ENCODE data around the gene MED16. TPM values are rescaled to one million over a fixed set of nuclear protein-coding genes. Genes with fewer than 3 reads are reported as not detected.

MED16 gene
- total RNA-seq, 1 donor from 2014 or later: 53.5 TPM

DNA sequence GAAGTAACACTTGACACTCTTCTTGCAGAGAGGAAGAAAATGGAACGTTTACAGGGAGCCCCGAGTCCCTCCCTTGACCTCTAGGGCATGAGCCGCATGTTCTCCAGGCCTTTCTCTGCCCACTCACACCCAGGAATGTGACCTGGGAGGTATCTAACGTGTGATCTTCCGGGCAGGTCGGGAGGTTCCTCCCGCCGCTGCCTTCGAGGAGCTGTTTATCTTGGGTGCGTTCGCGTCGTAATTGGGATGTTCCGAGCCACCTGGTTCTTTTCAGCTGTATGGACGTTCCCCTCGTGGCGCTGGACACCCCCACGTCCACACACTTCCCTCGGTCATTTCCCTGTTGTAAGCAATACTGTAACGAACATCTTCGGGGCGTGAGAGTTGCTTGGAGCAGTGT is 46.5 kb upstream of the MED16 start:
- TF ChIP-seq, protein P1, sequence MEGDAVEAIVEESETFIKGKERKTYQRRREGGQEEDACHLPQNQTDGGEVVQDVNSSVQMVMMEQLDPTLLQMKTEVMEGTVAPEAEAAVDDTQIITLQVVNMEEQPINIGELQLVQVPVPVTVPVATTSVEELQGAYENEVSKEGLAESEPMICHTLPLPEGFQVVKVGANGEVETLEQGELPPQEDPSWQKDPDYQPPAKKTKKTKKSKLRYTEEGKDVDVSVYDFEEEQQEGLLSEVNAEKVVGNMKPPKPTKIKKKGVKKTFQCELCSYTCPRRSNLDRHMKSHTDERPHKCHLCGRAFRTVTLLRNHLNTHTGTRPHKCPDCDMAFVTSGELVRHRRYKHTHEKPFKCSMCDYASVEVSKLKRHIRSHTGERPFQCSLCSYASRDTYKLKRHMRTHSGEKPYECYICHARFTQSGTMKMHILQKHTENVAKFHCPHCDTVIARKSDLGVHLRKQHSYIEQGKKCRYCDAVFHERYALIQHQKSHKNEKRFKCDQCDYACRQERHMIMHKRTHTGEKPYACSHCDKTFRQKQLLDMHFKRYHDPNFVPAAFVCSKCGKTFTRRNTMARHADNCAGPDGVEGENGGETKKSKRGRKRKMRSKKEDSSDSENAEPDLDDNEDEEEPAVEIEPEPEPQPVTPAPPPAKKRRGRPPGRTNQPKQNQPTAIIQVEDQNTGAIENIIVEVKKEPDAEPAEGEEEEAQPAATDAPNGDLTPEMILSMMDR (conservative IDR thresholded peaks at IDR 0.05; ENCODE audit: low read depth, low read length): no peak
- no peak overlapping the region for H3K4me3 ChIP-seq (ENCODE audit: low read depth, low read length)
- no peak for DNase-seq (ENCODE audit: low read depth)

DNA sequence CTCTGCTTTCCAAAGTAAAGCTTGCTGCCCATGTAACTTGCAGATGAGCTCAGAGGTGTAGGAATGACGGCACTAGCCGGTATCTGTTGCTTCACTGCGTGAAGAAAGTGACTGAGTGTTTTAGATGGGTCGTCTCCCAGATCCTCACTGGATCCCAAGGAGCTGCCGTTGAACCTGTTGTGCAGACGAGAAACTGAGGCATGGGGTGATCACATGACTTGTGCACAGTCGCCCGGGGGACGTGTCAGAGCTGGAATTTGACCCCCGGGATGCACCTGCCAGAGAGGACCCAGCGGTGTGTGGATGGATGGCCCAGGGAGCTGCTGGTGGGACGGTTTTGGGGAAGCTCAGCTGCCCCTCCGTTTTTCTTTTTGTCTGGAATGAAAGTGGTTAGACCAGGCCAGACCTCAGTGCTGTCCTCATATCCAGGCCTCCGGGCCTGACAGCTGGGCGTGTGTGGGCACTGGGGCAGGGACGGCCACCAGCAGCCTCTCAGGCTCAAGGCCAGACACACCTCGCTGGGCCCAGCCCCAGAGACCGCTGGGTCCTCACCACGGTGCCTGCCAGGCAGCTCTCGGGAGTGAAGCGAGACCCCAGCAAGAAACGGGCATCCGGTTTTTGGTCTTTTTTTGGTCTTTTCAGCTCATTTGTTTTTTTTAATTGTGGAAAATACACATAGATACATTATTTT is 45.4 kb upstream of the MED16 start:
- no peak for DNase-seq (ENCODE audit: low read depth)

DNA sequence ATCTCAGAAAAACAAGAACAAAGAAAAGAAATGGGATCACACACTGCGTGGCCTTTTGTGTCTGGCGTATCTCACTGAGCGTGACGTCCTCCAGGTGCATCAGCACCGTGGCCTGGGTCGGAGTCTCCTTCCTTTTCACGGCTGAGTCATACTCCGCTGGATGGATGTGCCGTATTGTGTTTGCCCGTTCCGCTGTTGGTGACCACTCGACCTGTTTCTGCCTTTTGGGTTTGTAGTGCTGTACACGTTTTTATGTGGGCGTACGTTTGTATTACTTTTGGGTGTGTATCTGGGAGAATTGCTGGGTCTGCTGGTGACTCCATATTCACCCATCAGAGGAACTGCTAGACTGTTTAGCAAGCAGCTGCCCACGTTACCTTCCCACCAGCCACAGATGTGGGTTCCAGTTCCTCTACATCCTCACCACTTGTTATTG is 44.3 kb upstream of the MED16 start:
- DNase-seq (ENCODE audit: low read depth): no peak
- TF ChIP-seq, protein P1 (conservative IDR thresholded peaks at IDR 0.05; ENCODE audit: low read depth, low read length): no peak
- no peak overlapping the region for H3K4me3 ChIP-seq (ENCODE audit: low read depth, low read length)

More for the DNA sequence above, 45.4 kb upstream of the MED16 start:
- no peak overlapping the region for H3K4me3 ChIP-seq (ENCODE audit: low read depth, low read length)
- TF ChIP-seq, protein P1 (conservative IDR thresholded peaks at IDR 0.05; ENCODE audit: low read depth, low read length): no peak

GRCh38 chr19:936175-936546 is 43.2 kb upstream of the MED16 start:
- TF ChIP-seq, protein P1 (conservative IDR thresholded peaks at IDR 0.05; ENCODE audit: low read depth, low read length): no peak
- no peak for DNase-seq (ENCODE audit: low read depth)
- no peak overlapping the region for H3K4me3 ChIP-seq (ENCODE audit: low read depth, low read length)

- H3K4me3 ChIP-seq (ENCODE audit: low read depth, low read length): no peak overlapping the region
- TF ChIP-seq, protein P1 (conservative IDR thresholded peaks at IDR 0.05; ENCODE audit: low read depth, low read length): no peak
- DNase-seq (ENCODE audit: low read depth): no peak
Observed at GRCh38 chr19:934865-935479, 42.0 kb upstream of the MED16 start.

DNA sequence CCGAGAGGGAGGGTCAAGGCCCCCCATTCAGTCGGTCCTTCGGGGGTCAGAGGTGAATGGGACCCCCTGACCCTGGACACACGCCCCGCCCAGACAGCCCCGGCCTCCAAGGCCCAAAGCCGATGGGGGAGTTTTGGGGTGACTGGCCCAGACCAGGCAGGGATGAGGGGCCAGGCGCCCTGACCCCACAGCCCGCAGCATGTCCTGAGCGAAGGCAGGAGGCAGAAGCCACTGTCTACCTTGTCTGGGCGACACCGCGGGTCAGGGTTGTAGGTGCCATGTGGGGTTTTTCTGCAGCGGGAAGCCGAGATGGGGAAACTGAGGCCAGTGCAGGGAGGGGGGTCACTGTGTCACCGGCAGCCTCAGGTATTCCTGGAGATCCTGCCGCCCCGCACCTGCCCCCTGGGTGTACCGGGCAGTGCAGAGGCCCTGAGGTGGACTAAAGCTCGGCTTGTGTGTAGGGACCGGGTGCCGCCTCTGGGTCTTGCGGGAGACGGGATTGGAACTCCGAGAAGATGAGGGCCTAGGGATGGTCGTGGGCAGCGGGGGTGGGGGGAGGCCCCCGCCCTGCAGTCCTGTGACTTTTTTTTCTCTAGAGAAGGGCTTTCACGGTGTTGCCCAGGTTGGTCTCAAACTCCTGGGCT is 41.3 kb upstream of the MED16 start:
- TF ChIP-seq, protein P1 (conservative IDR thresholded peaks at IDR 0.05; ENCODE audit: low read depth, low read length): no peak
- H3K4me3 ChIP-seq (ENCODE audit: low read depth, low read length): no peak overlapping the region
- DNase-seq (ENCODE audit: low read depth): no peak

All from epithelial cell of proximal tubule (primary cell).